Subcutaneous adipose tissue (tissue), 4 donors: ENCODE data around the gene TEX19. TPM values are rescaled to one million over a fixed set of nuclear protein-coding genes. Genes with fewer than 3 reads are reported as not detected.

Source experiments
- CTCF ChIP-seq: fragments of 450-650 bp; IDR thresholded peaks from one replicate; pipeline ENCODE4 v1.5.1; 2016; ENCODE audit warnings: low read depth, mild to moderate bottlenecking, control low read depth, antibody characterized with exemption, moderate library complexity
- total RNA-seq, 4 donors: library from RNA; depleted of rRNA; stranded (reverse); fragments of >200 nt; gene quantifications; one replicate each; pipeline ENCODE4 v1.1.0, GENCODE V29; 2016

TEX19 gene
- total RNA-seq, 4 donors from 2014 or later, result not detected

- no peak for TF ChIP-seq CTCF
These were observed 12.5 kb downstream of the TEX19 start, which contains the start of gene UTS2R for GRCh38 chr17:82371333-82372248. UTS2R (plus strand) TSS chr17:82371765; CDS start chr17:82374325, 2,560 bp downstream.

- no peak for TF ChIP-seq CTCF
These were observed 13.4 kb downstream of the TEX19 start for GRCh38 chr17:82372249-82373071.

GRCh38 chr17:82373731-82374625 lies 14.9 kb downstream of the TEX19 start:
- TF ChIP-seq CTCF, result no peak

GRCh38 chr17:82374626-82375331 lies 15.7 kb downstream of the TEX19 start:
- no peak for TF ChIP-seq CTCF

- no peak for TF ChIP-seq CTCF
These were observed 16.5 kb downstream of the TEX19 start for GRCh38 chr17:82375359-82376041.
